Neural cell (in vitro differentiated cells): ENCODE measurements around the gene SNX14. TPM values are rescaled to one million over a fixed set of nuclear protein-coding genes. Genes with fewer than 3 reads are reported as not detected.

ENCODE experiments used
- H2AFZ ChIP-seq: fragments of 200-600, 300-800 bp; sonication (generic), shearing (Covaris generic); 2 replicates; pipeline ENCODE4 v1.6.0; 2014; ENCODE audit warnings: low read depth, mild to moderate bottlenecking, antibody characterized with exemption, low read length, moderate library complexity
- H3F3A ChIP-seq: fragments of 200-600 bp; shearing (Covaris generic); 2 replicates; pipeline ENCODE4 v1.6.1; 2016; ENCODE audit warnings: mild to moderate bottlenecking, moderate library complexity, mixed read lengths, antibody characterized with exemption, low read length; ENCODE audit not compliant: insufficient read depth, poor library complexity, severe bottlenecking
- H3K27ac ChIP-seq: fragments of 200-600, 300-800 bp; sonication (generic), shearing (Covaris generic); 2 replicates; pipeline ENCODE4 v1.5.1; 2014; ENCODE audit warnings: mild to moderate bottlenecking, low read length, moderate library complexity
- H3K27me3 ChIP-seq: fragments of 300-800, 200-600 bp; sonication (generic), shearing (Covaris generic); 2 replicates; pipeline ENCODE4 v1.6.0; 2014; ENCODE audit warnings: mild to moderate bottlenecking, low read depth, low read length, moderate library complexity; ENCODE audit not compliant: insufficient read depth
- H3K36me3 ChIP-seq: fragments of 300-800, 200-600 bp; sonication (generic), shearing (Covaris generic); 2 replicates; pipeline ENCODE4 v1.5.1; 2014; ENCODE audit warnings: mild to moderate bottlenecking, antibody characterized with exemption, low read length, moderate library complexity; ENCODE audit not compliant: insufficient read depth
- H3K4me2 ChIP-seq: fragments of 300-800, 200-600 bp; sonication (generic), shearing (Covaris generic); 2 replicates; pipeline ENCODE4 v1.6.0; 2014; ENCODE audit warnings: mild to moderate bottlenecking, low read length
- H3K4me3 ChIP-seq: fragments of 300-800, 200-600 bp; sonication (generic), shearing (Covaris generic); 2 replicates; pipeline ENCODE4 v1.5.1; 2014; ENCODE audit warnings: mild to moderate bottlenecking, low read length, moderate library complexity
- H3K79me2 ChIP-seq: fragments of 200-600 bp; shearing (Covaris generic); replicated peaks from 2 replicates; pipeline ENCODE4 v1.6.0; 2014; ENCODE audit warnings: mild to moderate bottlenecking, low read length, moderate library complexity; ENCODE audit not compliant: insufficient read depth
- H3K9ac ChIP-seq: fragments of 300-800, 200-600 bp; sonication (generic), shearing (Covaris generic); 2 replicates; pipeline ENCODE4 v1.6.1; 2016; ENCODE audit warnings: mild to moderate bottlenecking, low read length, mixed read lengths
- H3K9me2 ChIP-seq: fragments of 200-600 bp; shearing (Covaris generic); 2 replicates; pipeline ENCODE4 v1.6.1; 2016; ENCODE audit warnings: mild to moderate bottlenecking, low read length, mixed read lengths; ENCODE audit not compliant: insufficient read depth
- H3K9me3 ChIP-seq: fragments of 200-600, 300-800 bp; sonication (generic), shearing (Covaris generic); 2 replicates; pipeline ENCODE4 v1.6.1; 2016; ENCODE audit warnings: mild to moderate bottlenecking, mixed run types, low read length, moderate library complexity, mixed read lengths
- H4K20me1 ChIP-seq: fragments of 200-600 bp; shearing (Covaris generic); 2 replicates; pipeline ENCODE4 v1.6.1; 2016; ENCODE audit warnings: mild to moderate bottlenecking, mixed run types; ENCODE audit not compliant: insufficient read depth
- CTCF ChIP-seq: fragments of 450-650 bp; IDR thresholded peaks from 2 replicates; pipeline ENCODE4 v1.5.1; 2014; ENCODE audit warnings: antibody characterized with exemption, mild to moderate bottlenecking, moderate library complexity; ENCODE audit not compliant: poor library complexity, severe bottlenecking
- EP300 ChIP-seq: fragments of 450-650 bp; conservative IDR thresholded peaks from 2 replicates; pipeline ENCODE4 v1.6.1; 2014; ENCODE audit warnings: antibody characterized with exemption, mild to moderate bottlenecking, moderate library complexity; ENCODE audit not compliant: poor library complexity, severe bottlenecking
- EZH2 ChIP-seq: fragments of 200-600, 300-800 bp; shearing (Covaris generic), sonication (generic); IDR thresholded peaks from 2 replicates; pipeline ENCODE4 v1.6.1; 2014; ENCODE audit warnings: antibody characterized with exemption, low read length, borderline replicate concordance, mild to moderate bottlenecking; ENCODE audit not compliant: insufficient read depth, poor library complexity, severe bottlenecking
- MXI1 ChIP-seq: fragments of 450-650 bp; conservative IDR thresholded peaks from 2 replicates; pipeline ENCODE4 v1.6.1; 2014; ENCODE audit warnings: antibody characterized with exemption, mild to moderate bottlenecking; ENCODE audit not compliant: poor library complexity, severe bottlenecking
- POLR2AphosphoS5 ChIP-seq: IDR thresholded peaks from 2 replicates; pipeline ENCODE4 v1.6.1; 2012
- RAD21 ChIP-seq: fragments of 450-650 bp; conservative IDR thresholded peaks from 2 replicates; pipeline ENCODE4 v1.6.1; 2014; ENCODE audit warnings: antibody characterized with exemption, mild to moderate bottlenecking, moderate library complexity
- REST ChIP-seq: IDR thresholded peaks from 2 replicates; pipeline ENCODE4 v1.6.1; 2012; ENCODE audit warnings: borderline replicate concordance
- SMC3 ChIP-seq: fragments of 450-650 bp; conservative IDR thresholded peaks from 2 replicates; pipeline ENCODE4 v1.6.1; 2014; ENCODE audit warnings: antibody characterized with exemption, mild to moderate bottlenecking, moderate library complexity; ENCODE audit not compliant: poor library complexity
- TAF1 ChIP-seq: IDR thresholded peaks from 2 replicates; pipeline ENCODE4 v1.6.1; 2012; ENCODE audit warnings: low read depth
- polyA plus RNA-seq: library from polyadenylated mRNA; depleted of rRNA; stranded (reverse); fragments of >200 nt; gene quantifications from 2 replicates; pipeline ENCODE4 v1.2.3, GENCODE V29; 2014

SNX14 gene
- polyA plus RNA-seq, 1 donor from 2014 or later, result 112 TPM

GRCh38 chr6:85498596-85499258 is 94.9 kb downstream of the SNX14 start:
- no peaks in the 10 kb centered on the region for H3K9me2 ChIP-seq
- no peak for TF ChIP-seq EZH2
- no peak overlapping the region for H3K27ac ChIP-seq
- no peak overlapping the region for H3K4me2 ChIP-seq
- no peaks in the 10 kb centered on the region for H3K79me2 ChIP-seq
- H3K4me3 ChIP-seq, result no peak overlapping the region
- no peaks in the 10 kb centered on the region for H3K27me3 ChIP-seq
- H4K20me1 ChIP-seq, result no peaks in the 10 kb centered on the region
- no peak overlapping the region for H2AFZ ChIP-seq
- H3K36me3 ChIP-seq, result no peaks in the 10 kb centered on the region
- H3F3A ChIP-seq, result no peaks in the 10 kb centered on the region
- H3K9ac ChIP-seq, result no peak overlapping the region
- H3K9me3 ChIP-seq, result no peaks in the 10 kb centered on the region

GRCh38 chr6:85496856-85497255 is 96.8 kb downstream of the SNX14 start:
- H3K36me3 ChIP-seq, result no peaks in the 10 kb centered on the region
- H3F3A ChIP-seq, result no peaks in the 10 kb centered on the region
- H3K27ac ChIP-seq, result no peak overlapping the region
- H3K27me3 ChIP-seq, result no peaks in the 10 kb centered on the region
- no peak overlapping the region for H3K9ac ChIP-seq
- no peaks in the 10 kb centered on the region for H3K9me3 ChIP-seq
- no peak overlapping the region for H3K4me2 ChIP-seq
- no peak overlapping the region for H3K4me3 ChIP-seq
- H4K20me1 ChIP-seq, result no peaks in the 10 kb centered on the region
- no peaks in the 10 kb centered on the region for H3K9me2 ChIP-seq
- no peak for TF ChIP-seq SMC3
- no peak for TF ChIP-seq MXI1
- no peak for TF ChIP-seq REST
- TF ChIP-seq EP300, result no peak
- TF ChIP-seq TAF1, result no peak
- no peak for TF ChIP-seq CTCF
- TF ChIP-seq EZH2, result no peak
- no peak for TF ChIP-seq POLR2AphosphoS5
- no peak for TF ChIP-seq RAD21
- H3K79me2 ChIP-seq, result no peaks in the 10 kb centered on the region
- H2AFZ ChIP-seq, result no peak overlapping the region
